H1 (cell line): ENCODE data around the gene CD34. TPM values are rescaled to one million over a fixed set of nuclear protein-coding genes. Genes with fewer than 3 reads are reported as not detected.

ENCODE experiments used
- CTCF ChIA-PET: fragments of 300-600 bp; sonication (Branson Sonifier 250); formaldehyde crosslinking; loops from one replicate; lab custom pipeline; 2021; ENCODE audit not compliant: partially characterized antibody; lab: Charles Lee
- POLR2A ChIA-PET: fragments of 300-600 bp; sonication (Branson Sonifier 250); formaldehyde crosslinking; loops from one replicate; lab custom pipeline; 2021; ENCODE audit warnings: inconsistent platforms; ENCODE audit not compliant: partially characterized antibody; lab: Charles Lee
- DNase-seq, 2 experiments: peaks; one replicate each; pipeline versions ENCODE4 v3.0.0 to v3.0.0-alpha.2; 2010 to 2022; ENCODE audit warnings: low spot score in 2 of 2, low read depth in 1 of 2, mixed read lengths in 1 of 2
- FAIRE-seq: peaks from 2 replicates; lab custom pipeline; 2011; peaks lifted over from hg19 to GRCh38; lab: Jason Lieb, UNC
- H2AFZ ChIP-seq: 2 replicates; pipeline ENCODE4 v1.8.1; 2012; ENCODE audit warnings: low read length, inconsistent platforms
- H2AK5ac ChIP-seq: 2 replicates; pipeline ENCODE4 v1.6.1; 2013; ENCODE audit warnings: low read depth, low read length
- H2BK120ac ChIP-seq: replicated peaks from 2 replicates; pipeline ENCODE3; 2013; ENCODE audit warnings: low read depth, low read length, inconsistent platforms
- H2BK12ac ChIP-seq: 2 replicates; pipeline ENCODE4 v1.6.1; 2013; ENCODE audit warnings: low read depth, low read length
- H2BK15ac ChIP-seq: 2 replicates; pipeline ENCODE4 v1.6.1; 2013; ENCODE audit warnings: low read length
- H2BK20ac ChIP-seq: 2 replicates; pipeline ENCODE4 v1.6.1; 2013; ENCODE audit warnings: low read length
- H2BK5ac ChIP-seq: 2 replicates; pipeline ENCODE4 v1.6.1; 2013; ENCODE audit warnings: low read depth, low read length
- H3K14ac ChIP-seq: 2 replicates; pipeline ENCODE4 v1.6.1; 2013; ENCODE audit warnings: inconsistent platforms; ENCODE audit not compliant: insufficient read length
- H3K18ac ChIP-seq: 2 replicates; pipeline ENCODE4 v1.6.1; 2013; ENCODE audit warnings: low read length; ENCODE audit errors: extremely low read depth
- H3K23ac ChIP-seq: 2 replicates; pipeline ENCODE4 v1.6.1; 2013; ENCODE audit warnings: inconsistent platforms; ENCODE audit not compliant: insufficient read length
- H3K23me2 ChIP-seq: 2 replicates; pipeline ENCODE4 v1.6.1; 2013; ENCODE audit warnings: low read depth, low read length
- H3K27ac ChIP-seq: 2 replicates; pipeline ENCODE4 v1.6.1; 2011; ENCODE audit warnings: low read depth, low read length, inconsistent platforms
- H3K27me3 ChIP-seq, 4 experiments: replicated peaks in 1 of 4; 1 replicate in 1 of 4; 2 replicates in 3 of 4; pipeline versions ENCODE4 v1.6.1 to v1.8.1; 2011 to 2013; ENCODE audit warnings: low read length in 3 of 4, mild to moderate bottlenecking in 3 of 4, inconsistent platforms in 2 of 4, mixed read lengths in 2 of 4, moderate library complexity in 1 of 4; ENCODE audit not compliant: control insufficient read depth in 3 of 4, insufficient read depth in 3 of 4; ENCODE audit errors: extremely low read depth in 1 of 4
- H3K36me3 ChIP-seq, 4 experiments: 2 replicates each; pipeline versions ENCODE4 v1.6.1 to v1.8.1; 2011 to 2013; ENCODE audit warnings: mild to moderate bottlenecking in 4 of 4, low read length in 3 of 4, moderate library complexity in 2 of 4, control low read depth in 1 of 4, inconsistent platforms in 1 of 4; ENCODE audit not compliant: insufficient read depth in 4 of 4, control insufficient read depth in 2 of 4
- H3K4ac ChIP-seq: replicated peaks from 2 replicates; pipeline ENCODE3; 2013; ENCODE audit warnings: low read length, low read depth, mixed read lengths, inconsistent platforms; ENCODE audit not compliant: insufficient read length
- H3K4me1 ChIP-seq, 4 experiments: replicated peaks in 1 of 4; 1 replicate in 1 of 4; 2 replicates in 3 of 4; pipeline versions ENCODE4 v1.6.1 to v1.8.1; 2011 to 2013; ENCODE audit warnings: low read length in 3 of 4, inconsistent platforms in 2 of 4, mixed read lengths in 1 of 4; ENCODE audit not compliant: insufficient read depth in 4 of 4, control insufficient read depth in 3 of 4
- H3K4me2 ChIP-seq, 2 experiments: 2 replicates each; pipeline versions ENCODE4 v1.6.1 to v1.8.1; 2011 to 2013; ENCODE audit warnings: low read depth in 2 of 2, low read length in 2 of 2, control low read depth in 1 of 2, inconsistent platforms in 1 of 2, mild to moderate bottlenecking in 1 of 2; ENCODE audit not compliant: insufficient read depth in 1 of 2
- H3K4me3 ChIP-seq, 4 experiments: fragments of 200-600, 300-600 bp in 1 of 4; sonication (generic), shearing (Covaris generic), sonication (Bioruptor Twin) in 1 of 4; 2 replicates each; pipeline versions ENCODE4 v1.5.1 to v1.8.1; 2011 to 2016; ENCODE audit warnings: low read length in 4 of 4, low read depth in 3 of 4, control low read depth in 2 of 4, inconsistent platforms in 2 of 4, mild to moderate bottlenecking in 2 of 4, mixed read lengths in 1 of 4, moderate library complexity in 1 of 4; ENCODE audit not compliant: insufficient read depth in 2 of 4; ENCODE audit errors: extremely low read depth in 1 of 4
- H3K56ac ChIP-seq: replicated peaks from 2 replicates; pipeline ENCODE3; 2013; ENCODE audit warnings: low read depth, mild to moderate bottlenecking, mixed read lengths, low read length, inconsistent platforms; ENCODE audit not compliant: insufficient read length
- H3K79me1 ChIP-seq: 2 replicates; pipeline ENCODE4 v1.6.1; 2013; ENCODE audit warnings: low read depth, low read length, control low read depth
- H3K79me2 ChIP-seq, 2 experiments: 2 replicates each; pipeline versions ENCODE4 v1.6.1 to v1.8.1; 2012 to 2013; ENCODE audit warnings: low read length in 2 of 2, mild to moderate bottlenecking in 2 of 2, inconsistent platforms in 1 of 2; ENCODE audit not compliant: insufficient read depth in 2 of 2, control insufficient read depth in 1 of 2
- H3K9ac ChIP-seq, 4 experiments: replicated peaks in 1 of 4; 1 replicate in 1 of 4; 2 replicates in 3 of 4; pipeline versions ENCODE4 v1.6.1 to v1.8.1; 2011 to 2013; ENCODE audit warnings: low read depth in 3 of 4, low read length in 3 of 4, control low read depth in 2 of 4, mild to moderate bottlenecking in 2 of 4, moderate library complexity in 2 of 4, inconsistent platforms in 1 of 4; ENCODE audit errors: extremely low read depth in 1 of 4
- H3K9me3 ChIP-seq, 2 experiments: 2 replicates each; pipeline versions ENCODE4 v1.6.1 to v1.8.1; 2012 to 2013; ENCODE audit warnings: mild to moderate bottlenecking in 2 of 2, moderate library complexity in 2 of 2, control low read depth in 1 of 2, inconsistent platforms in 1 of 2, low read depth in 1 of 2, low read length in 1 of 2, mixed read lengths in 1 of 2; ENCODE audit not compliant: insufficient read depth in 2 of 2
- H4K20me1 ChIP-seq, 2 experiments: replicated peaks in 1 of 2; 2 replicates each; pipeline versions ENCODE3 to v1.8.1; 2011 to 2013; ENCODE audit warnings: inconsistent platforms in 2 of 2, low read length in 2 of 2, mild to moderate bottlenecking in 1 of 2; ENCODE audit not compliant: insufficient read depth in 2 of 2, control insufficient read depth in 1 of 2
- H4K5ac ChIP-seq: 2 replicates; pipeline ENCODE4 v1.6.1; 2013; ENCODE audit warnings: low read length, low read depth, mixed read lengths, inconsistent platforms; ENCODE audit not compliant: insufficient read length
- H4K8ac ChIP-seq: 2 replicates; pipeline ENCODE4 v1.8.0; 2013; ENCODE audit warnings: mild to moderate bottlenecking, moderate library complexity, low read length, inconsistent platforms; ENCODE audit not compliant: insufficient read depth; ENCODE audit errors: extremely low read depth
- H4K91ac ChIP-seq: replicated peaks from 2 replicates; pipeline ENCODE3; 2013; ENCODE audit warnings: low read length, mixed read lengths, inconsistent platforms; ENCODE audit not compliant: insufficient read length
- TAF1 ChIP-seq: IDR thresholded peaks from 2 replicates; pipeline ENCODE4 v1.6.1; 2011; ENCODE audit warnings: mild to moderate bottlenecking, low read depth, low read length
- WGBS, 2 experiments: shearing (Covaris generic) in 1 of 2; methylation state at CpG; one replicate each; pipeline versions ENCODE4 v1.1.6 to v1.1.7; 2013 to 2015; ENCODE audit warnings: low lambda C conversion rate in 2 of 2, mixed read lengths in 2 of 2, inconsistent platforms in 1 of 2, low coverage in 1 of 2, missing lambda C conversion rate in 1 of 2; ENCODE audit not compliant: insufficient replicate concordance in 2 of 2, insufficient coverage in 1 of 2, insufficient read length in 1 of 2; ENCODE audit errors: extremely low coverage in 1 of 2, missing lambda C conversion rate in 1 of 2; 5-methylcytosine and 5-hydroxymethylcytosine counted together
- polyA plus RNA-seq, 7 experiments: library from polyadenylated mRNA; depleted of rRNA in 3 of 7; stranded (reverse) in 5 of 7; unstranded in 2 of 7; fragments of >200 nt in 5 of 7; fragments of 200-250 nt in 2 of 7; gene quantifications; 1 replicate in 5 of 7; 2 replicates in 1 of 7; 4 replicates in 1 of 7; pipeline versions ENCODE4 v1.2.1 to v1.2.3, GENCODE V29; 2011 to 2013; ENCODE audit warnings: missing spikeins in 2 of 7, mixed read lengths in 2 of 7
- total RNA-seq: library from RNA; stranded (reverse); fragmentation: NEBNext Ultra II Directional; extraction: Animal tissue kit (Norgen Biotek cat#: 25700); gene quantifications from 2 replicates; pipeline ENCODE4 v1.2.1, GENCODE V29; 2021
- TF ChIP-seq, protein P1 (sequence below), 3 experiments: IDR thresholded peaks; 1 replicate in 2 of 3; 2 replicates in 1 of 3; pipeline versions ENCODE4 v1.5.1 to v1.6.1; 2011; ENCODE audit warnings: low read length in 3 of 3, mild to moderate bottlenecking in 3 of 3, inconsistent platforms in 2 of 3, low read depth in 1 of 3, moderate library complexity in 1 of 3; ENCODE audit not compliant: insufficient read depth in 1 of 3; ENCODE audit errors: control extremely low read depth in 1 of 3

CD34 gene
- total and polyA plus RNA-seq, 2 of the 8 experiments (the other 6 are each of a cell fraction or from before 2014, with no cell fraction given): 0.39 to 0.54 TPM

DNA sequence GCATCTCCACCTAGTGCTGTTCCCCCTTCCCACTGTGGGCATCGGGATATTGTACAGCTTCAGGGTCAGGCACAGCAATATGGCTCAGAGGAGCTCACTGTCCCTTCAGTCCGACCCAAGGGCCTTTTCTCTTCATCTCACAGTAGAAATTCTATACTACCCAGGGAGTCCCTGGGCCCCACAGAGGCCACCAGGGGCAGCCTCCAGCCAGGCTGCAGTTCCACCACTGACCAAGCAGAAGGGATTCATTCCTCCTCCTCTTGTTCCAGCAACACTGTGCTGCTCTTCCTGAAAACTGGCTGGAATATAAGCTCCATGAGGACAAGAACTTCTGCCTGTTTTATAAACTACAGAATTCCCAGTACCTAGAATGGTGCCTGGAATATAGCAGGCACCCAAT, 70.5 kb downstream of the CD34 start:
- CTCF ChIA-PET: interaction anchor here (0.7 to 6.5 kb wide), 13 partner anchors 10 to 182 kb away, joined by 3 to 56 read pairs (median 5); no protein-coding TSS in a partner anchor

More for the DNA sequence above, 70.5 kb downstream of the CD34 start:
- Histone ChIP-seq H3K4me3 (no peak overlapping the region), H3K4me1 (peaks cover 0 to 3% (median 1%) of the 10 kb centered on the region in 4 experiments; a peak in 3 of 7 replicates), H3K4ac (no peak overlapping the region), H3K9ac (no peak overlapping the region), H2AFZ (no peak overlapping the region), H3K79me2 (no peaks in the 10 kb centered on the region), H2BK120ac (no peak overlapping the region), H3K14ac (no peak overlapping the region), H3K9me3 (no peaks in the 10 kb centered on the region), H4K91ac (no peak overlapping the region), H3K27ac (no peak overlapping the region), H2BK20ac (no peak overlapping the region), H4K5ac (no peak overlapping the region), H3K27me3 (no peaks in the 10 kb centered on the region), H2BK5ac (no peak overlapping the region), H3K79me1 (no peaks in the 10 kb centered on the region), H2BK15ac (no peak overlapping the region), H3K4me2 (no peak overlapping the region), H2BK12ac (no peak overlapping the region), H3K18ac (no peak overlapping the region)
- POLR2A ChIA-PET: no interaction called here
- FAIRE-seq (no peak), DNase-seq (no peak)
- TF ChIP-seq, protein P1, sequence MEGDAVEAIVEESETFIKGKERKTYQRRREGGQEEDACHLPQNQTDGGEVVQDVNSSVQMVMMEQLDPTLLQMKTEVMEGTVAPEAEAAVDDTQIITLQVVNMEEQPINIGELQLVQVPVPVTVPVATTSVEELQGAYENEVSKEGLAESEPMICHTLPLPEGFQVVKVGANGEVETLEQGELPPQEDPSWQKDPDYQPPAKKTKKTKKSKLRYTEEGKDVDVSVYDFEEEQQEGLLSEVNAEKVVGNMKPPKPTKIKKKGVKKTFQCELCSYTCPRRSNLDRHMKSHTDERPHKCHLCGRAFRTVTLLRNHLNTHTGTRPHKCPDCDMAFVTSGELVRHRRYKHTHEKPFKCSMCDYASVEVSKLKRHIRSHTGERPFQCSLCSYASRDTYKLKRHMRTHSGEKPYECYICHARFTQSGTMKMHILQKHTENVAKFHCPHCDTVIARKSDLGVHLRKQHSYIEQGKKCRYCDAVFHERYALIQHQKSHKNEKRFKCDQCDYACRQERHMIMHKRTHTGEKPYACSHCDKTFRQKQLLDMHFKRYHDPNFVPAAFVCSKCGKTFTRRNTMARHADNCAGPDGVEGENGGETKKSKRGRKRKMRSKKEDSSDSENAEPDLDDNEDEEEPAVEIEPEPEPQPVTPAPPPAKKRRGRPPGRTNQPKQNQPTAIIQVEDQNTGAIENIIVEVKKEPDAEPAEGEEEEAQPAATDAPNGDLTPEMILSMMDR (IDR thresholded peaks at IDR 0.05; ENCODE audit: control extremely low read depth in 1 of 3, insufficient read depth in 1 of 3, low read depth in 1 of 3, low read length in 3 of 3): peak; percentile 7 to 31 (median 9)
- no peak for TF ChIP-seq TAF1
- TF ChIP-seq, all 59 proteins: peak for 1
- no peak overlapping the region for H4K8ac ChIP-seq
- no peak overlapping the region for H2AK5ac ChIP-seq
- no peaks in the 10 kb centered on the region for H4K20me1 ChIP-seq
- H3K23me2 ChIP-seq: no peaks in the 10 kb centered on the region
- no peak overlapping the region for H3K56ac ChIP-seq
- 83% methylated on average over 2 of the region's 2 CpGs; no CpG with 5 or more reads in 1 of the 2 experiments for WGBS, 2 experiments
- H3K36me3 ChIP-seq: no peaks in the 10 kb centered on the region
- no peak overlapping the region for H3K23ac ChIP-seq
